ENCODE results near the gene NDUFB11. TPM values are rescaled to one million over a fixed set of nuclear protein-coding genes. Genes with fewer than 3 reads are reported as not detected.

NDUFB11 gene
- total RNA-seq, 1 experiment from 2014 or later, result 110 TPM

DNA sequence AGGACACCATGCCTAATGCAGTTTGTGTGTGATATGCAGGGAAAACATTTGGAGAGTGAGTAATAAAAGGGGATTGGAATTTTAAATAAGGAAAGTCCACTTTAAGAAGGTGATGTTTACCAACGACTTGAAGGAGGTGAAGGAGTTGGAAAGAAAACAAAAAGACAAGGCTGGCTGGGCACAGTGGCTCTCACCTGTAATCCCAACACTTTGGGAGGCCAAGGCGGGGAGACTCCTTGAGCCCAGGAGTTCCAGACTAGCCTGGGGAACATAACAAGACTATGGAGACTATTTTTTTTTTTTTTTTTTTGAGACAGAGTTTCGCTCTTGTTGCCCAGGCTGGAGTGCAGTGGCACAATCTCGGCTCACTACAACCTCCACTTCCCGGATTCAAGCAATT, 11.0 kb downstream of the NDUFB11 start:
- H3K4me1 Mint-ChIP-seq, result no peaks in the 10 kb centered on the region
- ChIA-PET POLR2A (no interaction called here), CTCF (no interaction called here)
- no peak overlapping the region for H3K27ac Mint-ChIP-seq
- no peaks in the 10 kb centered on the region for H3K27me3 Mint-ChIP-seq (ENCODE audit: low read depth)
- no peak overlapping the region for H3K4me3 Mint-ChIP-seq
- H3K36me3 Mint-ChIP-seq, result no peaks in the 10 kb centered on the region
- TF ChIP-seq, protein P1, sequence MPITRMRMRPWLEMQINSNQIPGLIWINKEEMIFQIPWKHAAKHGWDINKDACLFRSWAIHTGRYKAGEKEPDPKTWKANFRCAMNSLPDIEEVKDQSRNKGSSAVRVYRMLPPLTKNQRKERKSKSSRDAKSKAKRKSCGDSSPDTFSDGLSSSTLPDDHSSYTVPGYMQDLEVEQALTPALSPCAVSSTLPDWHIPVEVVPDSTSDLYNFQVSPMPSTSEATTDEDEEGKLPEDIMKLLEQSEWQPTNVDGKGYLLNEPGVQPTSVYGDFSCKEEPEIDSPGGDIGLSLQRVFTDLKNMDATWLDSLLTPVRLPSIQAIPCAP (CRISPR knock-in tag; IDR thresholded peaks at IDR 0.05), result no peak
- TF ChIP-seq FOXJ3 (CRISPR knock-in tag; IDR thresholded peaks at IDR 0.05; ENCODE audit: borderline replicate concordance), result no peak
- no peak for TF ChIP-seq ZBTB21 (CRISPR knock-in tag; IDR thresholded peaks at IDR 0.05; ENCODE audit: borderline replicate concordance)
- no peak for TF ChIP-seq SOX15 (CRISPR knock-in tag; IDR thresholded peaks at IDR 0.05)
- no peak for TF ChIP-seq OVOL2 (CRISPR knock-in tag; IDR thresholded peaks at IDR 0.05; ENCODE audit: borderline replicate concordance)
- TF ChIP-seq, protein P2, sequence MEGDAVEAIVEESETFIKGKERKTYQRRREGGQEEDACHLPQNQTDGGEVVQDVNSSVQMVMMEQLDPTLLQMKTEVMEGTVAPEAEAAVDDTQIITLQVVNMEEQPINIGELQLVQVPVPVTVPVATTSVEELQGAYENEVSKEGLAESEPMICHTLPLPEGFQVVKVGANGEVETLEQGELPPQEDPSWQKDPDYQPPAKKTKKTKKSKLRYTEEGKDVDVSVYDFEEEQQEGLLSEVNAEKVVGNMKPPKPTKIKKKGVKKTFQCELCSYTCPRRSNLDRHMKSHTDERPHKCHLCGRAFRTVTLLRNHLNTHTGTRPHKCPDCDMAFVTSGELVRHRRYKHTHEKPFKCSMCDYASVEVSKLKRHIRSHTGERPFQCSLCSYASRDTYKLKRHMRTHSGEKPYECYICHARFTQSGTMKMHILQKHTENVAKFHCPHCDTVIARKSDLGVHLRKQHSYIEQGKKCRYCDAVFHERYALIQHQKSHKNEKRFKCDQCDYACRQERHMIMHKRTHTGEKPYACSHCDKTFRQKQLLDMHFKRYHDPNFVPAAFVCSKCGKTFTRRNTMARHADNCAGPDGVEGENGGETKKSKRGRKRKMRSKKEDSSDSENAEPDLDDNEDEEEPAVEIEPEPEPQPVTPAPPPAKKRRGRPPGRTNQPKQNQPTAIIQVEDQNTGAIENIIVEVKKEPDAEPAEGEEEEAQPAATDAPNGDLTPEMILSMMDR (IDR thresholded peaks at IDR 0.05), result no peak
- no peak for TF ChIP-seq FOXP1 (CRISPR knock-in tag; IDR thresholded peaks at IDR 0.05; ENCODE audit: borderline replicate concordance)
- TF ChIP-seq, protein P3, sequence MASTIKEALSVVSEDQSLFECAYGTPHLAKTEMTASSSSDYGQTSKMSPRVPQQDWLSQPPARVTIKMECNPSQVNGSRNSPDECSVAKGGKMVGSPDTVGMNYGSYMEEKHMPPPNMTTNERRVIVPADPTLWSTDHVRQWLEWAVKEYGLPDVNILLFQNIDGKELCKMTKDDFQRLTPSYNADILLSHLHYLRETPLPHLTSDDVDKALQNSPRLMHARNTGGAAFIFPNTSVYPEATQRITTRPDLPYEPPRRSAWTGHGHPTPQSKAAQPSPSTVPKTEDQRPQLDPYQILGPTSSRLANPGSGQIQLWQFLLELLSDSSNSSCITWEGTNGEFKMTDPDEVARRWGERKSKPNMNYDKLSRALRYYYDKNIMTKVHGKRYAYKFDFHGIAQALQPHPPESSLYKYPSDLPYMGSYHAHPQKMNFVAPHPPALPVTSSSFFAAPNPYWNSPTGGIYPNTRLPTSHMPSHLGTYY (CRISPR knock-in tag; IDR thresholded peaks at IDR 0.05), result no peak
- no peak for TF ChIP-seq HMGA2 (CRISPR knock-in tag; IDR thresholded peaks at IDR 0.05)
- no peak for TF ChIP-seq ATF1 (CRISPR knock-in tag; IDR thresholded peaks at IDR 0.05)
- TF ChIP-seq, protein P4, sequence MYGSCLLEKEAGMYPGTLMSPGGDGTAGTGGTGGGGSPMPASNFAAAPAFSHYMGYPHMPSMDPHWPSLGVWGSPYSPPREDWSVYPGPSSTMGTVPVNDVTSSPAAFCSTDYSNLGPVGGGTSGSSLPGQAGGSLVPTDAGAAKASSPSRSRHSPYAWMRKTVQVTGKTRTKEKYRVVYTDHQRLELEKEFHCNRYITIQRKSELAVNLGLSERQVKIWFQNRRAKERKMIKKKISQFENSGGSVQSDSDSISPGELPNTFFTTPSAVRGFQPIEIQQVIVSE (CRISPR knock-in tag; IDR thresholded peaks at IDR 0.05; ENCODE audit: borderline replicate concordance), result no peak
- no peak for TF ChIP-seq GTF2I (CRISPR knock-in tag; conservative IDR thresholded peaks at IDR 0.05)
- TF ChIP-seq, protein P5, sequence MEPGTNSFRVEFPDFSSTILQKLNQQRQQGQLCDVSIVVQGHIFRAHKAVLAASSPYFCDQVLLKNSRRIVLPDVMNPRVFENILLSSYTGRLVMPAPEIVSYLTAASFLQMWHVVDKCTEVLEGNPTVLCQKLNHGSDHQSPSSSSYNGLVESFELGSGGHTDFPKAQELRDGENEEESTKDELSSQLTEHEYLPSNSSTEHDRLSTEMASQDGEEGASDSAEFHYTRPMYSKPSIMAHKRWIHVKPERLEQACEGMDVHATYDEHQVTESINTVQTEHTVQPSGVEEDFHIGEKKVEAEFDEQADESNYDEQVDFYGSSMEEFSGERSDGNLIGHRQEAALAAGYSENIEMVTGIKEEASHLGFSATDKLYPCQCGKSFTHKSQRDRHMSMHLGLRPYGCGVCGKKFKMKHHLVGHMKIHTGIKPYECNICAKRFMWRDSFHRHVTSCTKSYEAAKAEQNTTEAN (CRISPR knock-in tag; IDR thresholded peaks at IDR 0.05), result no peak
- TF ChIP-seq, protein P6, sequence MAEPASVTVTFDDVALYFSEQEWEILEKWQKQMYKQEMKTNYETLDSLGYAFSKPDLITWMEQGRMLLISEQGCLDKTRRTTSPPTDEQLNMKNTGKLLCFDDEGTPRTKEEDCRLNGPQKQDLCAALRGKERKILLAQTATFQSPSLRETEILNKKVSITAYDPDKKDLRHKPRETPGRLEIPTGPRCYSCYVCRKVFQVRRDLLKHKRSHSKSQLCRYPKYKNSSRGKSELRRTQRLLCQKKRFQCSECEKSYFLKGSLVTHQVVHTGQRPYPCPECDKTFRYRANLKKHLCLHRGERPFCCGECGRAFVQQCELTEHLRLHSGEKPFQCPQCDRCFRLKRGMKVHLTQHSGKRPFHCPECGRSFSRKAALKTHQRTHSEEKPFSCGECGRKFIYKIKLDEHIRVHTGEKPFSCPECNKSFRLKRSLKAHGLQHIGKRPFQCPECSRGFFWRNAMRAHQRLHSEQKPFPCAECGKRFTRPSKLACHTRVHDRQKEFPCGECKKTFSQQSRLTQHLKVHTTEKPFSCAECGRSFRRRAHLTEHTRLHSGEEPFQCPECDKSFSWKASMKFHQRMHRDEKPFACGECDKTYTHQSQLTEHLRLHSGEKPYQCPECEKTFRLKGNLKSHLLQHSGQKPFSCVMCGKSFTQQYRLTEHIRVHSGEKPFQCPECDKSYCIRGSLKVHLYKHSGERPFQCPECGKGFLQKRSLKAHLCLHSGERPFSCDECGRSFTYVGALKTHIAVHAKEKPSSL (CRISPR knock-in tag; conservative IDR thresholded peaks at IDR 0.05), result no peak
- TF ChIP-seq, protein P7, sequence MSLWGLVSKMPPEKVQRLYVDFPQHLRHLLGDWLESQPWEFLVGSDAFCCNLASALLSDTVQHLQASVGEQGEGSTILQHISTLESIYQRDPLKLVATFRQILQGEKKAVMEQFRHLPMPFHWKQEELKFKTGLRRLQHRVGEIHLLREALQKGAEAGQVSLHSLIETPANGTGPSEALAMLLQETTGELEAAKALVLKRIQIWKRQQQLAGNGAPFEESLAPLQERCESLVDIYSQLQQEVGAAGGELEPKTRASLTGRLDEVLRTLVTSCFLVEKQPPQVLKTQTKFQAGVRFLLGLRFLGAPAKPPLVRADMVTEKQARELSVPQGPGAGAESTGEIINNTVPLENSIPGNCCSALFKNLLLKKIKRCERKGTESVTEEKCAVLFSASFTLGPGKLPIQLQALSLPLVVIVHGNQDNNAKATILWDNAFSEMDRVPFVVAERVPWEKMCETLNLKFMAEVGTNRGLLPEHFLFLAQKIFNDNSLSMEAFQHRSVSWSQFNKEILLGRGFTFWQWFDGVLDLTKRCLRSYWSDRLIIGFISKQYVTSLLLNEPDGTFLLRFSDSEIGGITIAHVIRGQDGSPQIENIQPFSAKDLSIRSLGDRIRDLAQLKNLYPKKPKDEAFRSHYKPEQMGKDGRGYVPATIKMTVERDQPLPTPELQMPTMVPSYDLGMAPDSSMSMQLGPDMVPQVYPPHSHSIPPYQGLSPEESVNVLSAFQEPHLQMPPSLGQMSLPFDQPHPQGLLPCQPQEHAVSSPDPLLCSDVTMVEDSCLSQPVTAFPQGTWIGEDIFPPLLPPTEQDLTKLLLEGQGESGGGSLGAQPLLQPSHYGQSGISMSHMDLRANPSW (CRISPR knock-in tag; conservative IDR thresholded peaks at IDR 0.05; ENCODE audit: low read depth), result no peak
- no peak for TF ChIP-seq MYBL2 (CRISPR knock-in tag; IDR thresholded peaks at IDR 0.05)
- TF ChIP-seq, protein P8, sequence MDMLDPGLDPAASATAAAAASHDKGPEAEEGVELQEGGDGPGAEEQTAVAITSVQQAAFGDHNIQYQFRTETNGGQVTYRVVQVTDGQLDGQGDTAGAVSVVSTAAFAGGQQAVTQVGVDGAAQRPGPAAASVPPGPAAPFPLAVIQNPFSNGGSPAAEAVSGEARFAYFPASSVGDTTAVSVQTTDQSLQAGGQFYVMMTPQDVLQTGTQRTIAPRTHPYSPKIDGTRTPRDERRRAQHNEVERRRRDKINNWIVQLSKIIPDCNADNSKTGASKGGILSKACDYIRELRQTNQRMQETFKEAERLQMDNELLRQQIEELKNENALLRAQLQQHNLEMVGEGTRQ (CRISPR knock-in tag; IDR thresholded peaks at IDR 0.05), result no peak
- TF ChIP-seq, protein P9, sequence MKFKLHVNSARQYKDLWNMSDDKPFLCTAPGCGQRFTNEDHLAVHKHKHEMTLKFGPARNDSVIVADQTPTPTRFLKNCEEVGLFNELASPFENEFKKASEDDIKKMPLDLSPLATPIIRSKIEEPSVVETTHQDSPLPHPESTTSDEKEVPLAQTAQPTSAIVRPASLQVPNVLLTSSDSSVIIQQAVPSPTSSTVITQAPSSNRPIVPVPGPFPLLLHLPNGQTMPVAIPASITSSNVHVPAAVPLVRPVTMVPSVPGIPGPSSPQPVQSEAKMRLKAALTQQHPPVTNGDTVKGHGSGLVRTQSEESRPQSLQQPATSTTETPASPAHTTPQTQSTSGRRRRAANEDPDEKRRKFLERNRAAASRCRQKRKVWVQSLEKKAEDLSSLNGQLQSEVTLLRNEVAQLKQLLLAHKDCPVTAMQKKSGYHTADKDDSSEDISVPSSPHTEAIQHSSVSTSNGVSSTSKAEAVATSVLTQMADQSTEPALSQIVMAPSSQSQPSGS (CRISPR knock-in tag; IDR thresholded peaks at IDR 0.05; ENCODE audit: borderline replicate concordance, low read depth), result no peak
- DNase-seq (ENCODE audit: low spot score), result no peak
- no peak for ATAC-seq
- no peaks in the 10 kb centered on the region for H3K9me3 Mint-ChIP-seq
